HG02981 (cell line): ENCODE data around the gene GADD45B.

Experiments
- ATAC-seq: cut with Tn5 transposase; IDR thresholded peaks from one replicate; pipeline ENCODE4 v1.9.1; 2021; ENCODE audit warnings: mild to moderate bottlenecking, moderate library complexity; ENCODE audit not compliant: unreplicated experiment

The GADD45B gene, protein sequence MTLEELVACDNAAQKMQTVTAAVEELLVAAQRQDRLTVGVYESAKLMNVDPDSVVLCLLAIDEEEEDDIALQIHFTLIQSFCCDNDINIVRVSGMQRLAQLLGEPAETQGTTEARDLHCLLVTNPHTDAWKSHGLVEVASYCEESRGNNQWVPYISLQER

GRCh38 chr19:2475702-2476450, at the start of gene GADD45B:
TSS of gene GADD45B (plus strand) at chr19:2476127. CDS start at chr19:2476359, 232 bp downstream.
- ATAC-seq, result peak; percentile 44

GRCh38 chr19:2426611-2427428, 49.1 kb upstream of the GADD45B start:
- peak; percentile 14 for ATAC-seq

DNA sequence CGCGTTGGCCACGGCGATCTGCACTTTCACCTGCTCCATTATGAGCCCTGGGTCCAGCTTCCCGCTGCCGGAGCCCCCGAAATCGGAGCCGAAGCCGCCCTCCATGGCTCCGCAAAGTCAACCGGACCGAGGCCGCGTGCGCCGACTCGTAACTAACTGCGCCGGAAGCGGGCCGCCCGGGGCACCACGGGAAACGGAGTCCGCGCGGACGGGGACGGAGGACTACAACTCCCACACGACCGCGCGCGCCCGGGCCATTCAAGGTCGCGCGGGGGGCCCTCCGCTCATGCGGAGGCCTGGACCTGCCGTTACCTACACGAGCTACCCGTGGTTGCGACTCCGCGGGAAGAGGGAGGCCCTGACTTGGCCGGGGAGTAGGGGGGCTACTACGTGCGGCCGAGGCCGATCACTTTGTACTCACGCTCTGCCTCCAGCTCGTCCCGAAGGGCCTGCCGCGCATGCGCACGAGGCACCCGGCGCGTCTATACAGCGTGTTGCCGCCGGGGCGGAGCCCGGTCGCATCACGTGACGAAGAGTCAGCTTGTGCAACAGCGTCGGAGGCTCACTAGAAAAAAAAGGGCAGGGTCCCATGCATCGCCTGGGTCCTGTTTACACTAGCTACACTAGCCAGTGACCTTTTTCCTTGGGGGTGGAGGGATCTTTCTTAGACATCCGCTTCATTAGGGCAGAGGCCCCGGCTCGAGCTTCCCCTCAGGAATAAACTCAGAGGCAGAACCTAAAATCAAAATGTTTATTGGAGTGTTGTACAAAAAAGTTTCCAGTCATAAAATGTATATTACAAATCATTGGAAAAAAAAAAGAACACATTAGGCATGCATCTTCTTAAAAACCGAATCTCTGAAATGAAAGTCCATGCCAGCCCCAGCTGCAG, 48.3 kb upstream of the GADD45B start, which contains the start of gene TIMM13:
TIMM13 (minus strand) TSS at position 158 of the 892 bp plus-strand sequence; CDS start at position 105, 53 bp downstream.
- ATAC-seq, result peak; percentile 81

DNA sequence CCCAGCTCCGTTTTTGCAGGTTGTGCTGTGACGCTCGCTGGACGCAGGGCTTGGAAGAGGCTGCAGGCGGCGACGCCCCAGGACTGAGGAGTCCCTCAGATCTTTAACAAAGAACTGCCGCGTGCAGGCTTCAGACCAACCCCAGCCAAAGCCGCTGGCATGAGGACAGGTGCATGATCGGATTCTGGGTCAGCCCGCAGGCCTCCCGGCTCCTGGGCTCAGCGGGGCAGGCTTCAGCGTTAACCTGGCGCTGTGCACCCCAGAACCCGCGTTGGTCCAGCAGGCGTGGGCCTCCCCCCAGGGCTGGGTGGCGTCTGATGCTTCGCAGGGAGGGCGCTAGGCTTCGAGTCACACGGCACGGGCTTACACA, 47.6 kb upstream of the GADD45B start:
- ATAC-seq, result no peak

GRCh38 chr19:2428756-2429711, 46.9 kb upstream of the GADD45B start:
- no peak for ATAC-seq

DNA sequence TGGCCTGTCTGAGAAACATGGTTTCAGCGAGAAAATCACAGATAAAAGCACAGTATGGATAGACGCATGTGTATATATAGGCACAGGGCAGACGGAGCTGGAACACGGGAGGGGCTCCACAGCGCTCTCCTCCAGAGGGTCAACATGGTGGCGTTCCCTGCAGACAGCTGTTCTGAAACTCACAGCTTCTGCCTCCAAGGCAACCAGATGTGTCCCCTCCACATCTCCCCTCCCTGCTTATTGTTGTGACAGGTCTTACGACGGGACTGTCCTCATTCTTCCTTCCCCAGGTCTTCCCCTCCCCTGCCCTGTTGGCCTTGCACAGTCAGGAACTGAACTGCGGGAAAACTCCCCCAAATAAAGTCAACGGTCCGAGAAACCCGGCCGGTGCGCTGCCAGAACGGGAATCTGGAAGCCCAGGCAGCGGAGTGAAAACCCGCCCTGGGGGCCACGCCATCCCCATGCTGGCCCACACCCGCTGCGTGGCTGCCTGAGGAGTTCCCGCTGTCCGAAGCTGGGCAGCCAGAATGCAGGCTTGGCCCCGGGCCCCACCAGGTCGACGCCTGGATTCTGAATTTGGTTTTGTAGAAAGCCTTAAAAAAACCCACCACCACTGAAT, 45.9 kb upstream of the GADD45B start:
- ATAC-seq, result no peak

DNA sequence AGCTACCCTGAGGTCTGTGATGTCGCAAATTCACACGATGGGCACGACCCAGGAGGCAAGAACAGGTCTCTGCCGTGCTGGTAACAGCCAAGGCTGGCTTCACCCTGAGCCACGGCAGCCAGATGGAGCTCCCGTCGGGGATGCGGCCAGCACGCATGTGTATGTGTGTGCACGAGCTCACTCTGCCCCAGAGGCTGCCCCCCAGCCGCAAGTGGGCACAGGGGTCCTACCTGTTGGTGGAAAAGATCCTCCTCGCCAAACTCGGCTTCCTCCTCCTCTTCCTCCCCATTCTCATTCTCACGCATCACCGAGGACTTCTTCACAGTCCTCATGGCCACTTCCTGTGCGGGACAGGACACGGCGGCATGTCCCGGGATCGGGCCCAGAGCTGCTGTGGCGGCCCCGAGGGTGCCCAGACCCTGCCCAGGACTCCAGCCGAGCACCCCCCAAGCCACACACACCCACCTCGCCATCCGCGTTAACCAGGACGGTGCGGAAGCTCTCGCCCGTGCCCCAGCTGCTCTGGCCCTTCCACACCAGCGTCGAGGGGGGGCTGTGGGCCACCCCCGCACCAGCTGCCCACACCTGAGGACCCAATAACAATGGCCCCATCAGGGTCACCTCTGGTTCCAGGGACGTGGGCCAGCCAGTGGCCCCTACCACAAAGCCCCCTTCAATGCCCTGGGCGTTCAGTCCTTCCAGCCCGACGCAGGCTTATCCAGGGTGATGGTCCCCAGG, 44.4 kb upstream of the GADD45B start:
- ATAC-seq, result no peak

GRCh38 chr19:2432131-2432848, 43.6 kb upstream of the GADD45B start:
- ATAC-seq, result no peak

- ATAC-seq, result no peak
These were observed 42.1 kb upstream of the GADD45B start for GRCh38 chr19:2433854-2434253.

GRCh38 chr19:2434267-2434666, 41.7 kb upstream of the GADD45B start:
- no peak for ATAC-seq

- ATAC-seq, result no peak
These were observed 41.1 kb upstream of the GADD45B start for GRCh38 chr19:2434721-2435265.

DNA sequence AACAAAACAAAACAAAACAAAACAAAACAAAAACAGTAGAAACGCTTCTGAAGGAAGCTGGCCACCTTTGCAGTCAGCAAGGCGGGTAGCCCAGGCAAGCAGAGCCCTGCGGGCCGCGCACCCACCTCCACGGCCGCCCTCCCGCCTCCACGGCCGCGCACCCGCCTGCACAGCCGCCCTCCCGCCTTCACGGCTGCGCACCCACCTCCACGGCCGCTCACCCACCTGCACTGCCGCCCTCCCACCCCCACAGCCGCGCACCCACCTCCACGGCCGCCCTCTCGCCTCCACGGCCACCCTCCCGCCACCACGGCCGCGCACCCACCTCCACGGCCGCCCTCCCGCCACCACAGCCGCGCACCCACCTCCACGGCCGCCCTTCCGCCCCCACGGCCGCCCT, 39.5 kb upstream of the GADD45B start:
- no peak for ATAC-seq

DNA sequence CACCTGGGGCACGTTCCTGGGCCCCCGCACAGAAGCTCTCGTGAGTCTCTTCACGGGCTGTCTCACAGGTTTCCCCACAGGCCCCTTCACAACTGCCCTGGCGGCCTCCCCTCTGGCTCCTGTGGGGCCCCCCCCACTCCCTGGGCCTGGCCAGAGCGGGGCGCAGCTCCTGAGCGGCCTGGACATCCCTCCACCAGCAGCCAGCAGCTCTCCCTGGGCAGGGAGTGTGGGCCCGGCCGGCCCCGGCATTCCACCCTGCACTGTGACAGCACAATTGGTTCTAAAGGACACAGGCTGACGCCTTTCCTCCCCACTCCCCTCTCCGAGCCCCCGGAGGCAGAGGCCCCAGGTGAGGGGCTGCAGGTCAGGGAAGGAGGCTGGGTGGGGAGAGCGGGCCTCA, 39.0 kb upstream of the GADD45B start:
- ATAC-seq, result no peak

DNA sequence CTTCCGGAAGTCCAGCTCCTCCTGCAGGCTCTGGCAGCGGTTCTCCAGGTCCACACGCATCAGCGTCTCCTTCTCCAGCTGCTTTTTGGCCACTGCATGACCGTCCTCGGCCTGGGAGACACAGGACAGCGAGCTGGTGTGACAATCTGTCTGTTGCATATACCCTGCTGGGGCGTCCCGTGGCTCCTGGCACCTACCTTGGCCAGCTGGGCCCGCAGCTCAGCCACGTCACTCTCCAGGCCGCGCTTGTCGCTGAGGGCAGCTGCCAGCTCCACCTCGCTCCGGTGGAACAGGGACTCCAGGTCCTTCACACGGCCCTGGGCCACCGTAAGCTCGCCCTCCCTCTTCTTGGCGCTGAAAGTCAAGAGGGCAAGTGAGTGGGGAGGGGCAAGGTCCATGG, 37.7 kb upstream of the GADD45B start:
- ATAC-seq, result no peak

DNA sequence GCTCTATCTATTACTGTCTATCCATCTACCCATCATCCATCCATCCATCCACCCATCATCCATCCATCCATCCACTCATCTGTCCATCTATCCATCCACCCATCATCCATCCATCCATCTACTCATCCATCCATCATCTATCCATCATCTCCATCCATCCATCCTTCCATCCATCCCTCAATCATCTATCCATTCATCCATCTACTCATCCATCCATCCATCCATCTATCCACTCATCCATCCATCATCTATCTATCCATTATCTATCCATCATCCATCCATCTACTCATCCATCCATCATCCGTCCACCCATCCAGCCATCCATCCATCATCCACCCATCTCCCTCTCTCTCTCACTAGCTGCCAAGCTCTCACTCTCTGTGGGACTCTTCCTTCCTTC, 35.4 kb upstream of the GADD45B start:
- ATAC-seq, result no peak

DNA sequence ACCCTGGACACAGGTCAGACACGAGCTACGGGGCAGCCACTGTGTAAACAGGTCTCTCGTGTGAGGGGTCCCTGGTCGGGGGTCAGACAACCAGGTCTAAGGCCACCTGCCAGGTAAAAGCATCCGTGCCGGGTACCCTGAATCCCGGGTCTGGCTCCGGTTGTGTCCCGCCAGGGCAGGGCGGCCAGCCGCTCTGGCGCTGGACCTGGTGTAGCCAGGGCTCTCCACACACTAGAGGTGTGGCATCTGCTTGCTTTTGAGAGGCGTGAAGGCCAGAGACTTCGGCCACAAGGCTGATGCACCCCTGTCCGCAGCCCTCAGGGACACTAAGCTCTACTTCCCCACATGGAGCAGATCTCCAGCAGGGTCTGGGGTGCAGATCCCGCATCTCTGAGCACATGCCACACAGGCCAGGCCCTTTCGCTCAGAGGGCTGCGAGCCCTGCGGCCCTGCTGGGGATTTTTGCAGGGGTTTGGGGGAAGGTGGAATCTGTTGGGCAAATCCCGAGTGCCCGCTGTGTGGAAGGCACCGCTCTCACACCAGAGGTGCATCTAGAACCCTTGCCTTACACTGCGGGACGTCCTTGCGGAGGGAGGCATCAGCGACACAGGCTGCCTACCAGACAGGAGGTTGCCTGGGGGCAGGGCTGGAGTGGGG, 34.7 kb upstream of the GADD45B start:
- ATAC-seq, result no peak
